Activated naive CD8-positive, alpha-beta T cell treated with anti-CD3 and anti-CD28 coated beads, Interleukin-2, amount 50 U/mL, for 24 hours (primary cell): Measurements from ENCODE around the gene ARID5B.
"Not testable (repeated sequence)": the region's sequence is repeated elsewhere in the genome, so short reads cannot be mapped to it uniquely, and the experiment has no call there.

Experiments used
- ATAC-seq: fragments of 150-1000 bp; cut with Tn5 transposase; one replicate; pipeline ENCODE4 v1.10.0; 2021
- DNase-seq: peaks from one replicate; pipeline ENCODE4 v3.0.0; 2021
- H3K27ac Mint-ChIP-seq: one replicate; pipeline ENCODE4 v1.8.0; 2021; ENCODE audit warnings: mild to moderate bottlenecking, mixed read lengths
- H3K27me3 Mint-ChIP-seq: one replicate; pipeline ENCODE4 v1.8.0; 2021; ENCODE audit warnings: mixed read lengths
- H3K36me3 Mint-ChIP-seq: one replicate; pipeline ENCODE4 v1.8.0; 2021; ENCODE audit warnings: low read depth, mixed read lengths
- H3K4me1 Mint-ChIP-seq: one replicate; pipeline ENCODE4 v1.8.0; 2021; ENCODE audit warnings: mixed read lengths
- H3K4me3 Mint-ChIP-seq: one replicate; pipeline ENCODE4 v1.8.0; 2021; ENCODE audit warnings: mild to moderate bottlenecking, moderate library complexity, mixed read lengths
- H3K9me3 Mint-ChIP-seq: one replicate; pipeline ENCODE4 v1.8.0; 2021; ENCODE audit warnings: mixed read lengths

ARID5B gene

DNA sequence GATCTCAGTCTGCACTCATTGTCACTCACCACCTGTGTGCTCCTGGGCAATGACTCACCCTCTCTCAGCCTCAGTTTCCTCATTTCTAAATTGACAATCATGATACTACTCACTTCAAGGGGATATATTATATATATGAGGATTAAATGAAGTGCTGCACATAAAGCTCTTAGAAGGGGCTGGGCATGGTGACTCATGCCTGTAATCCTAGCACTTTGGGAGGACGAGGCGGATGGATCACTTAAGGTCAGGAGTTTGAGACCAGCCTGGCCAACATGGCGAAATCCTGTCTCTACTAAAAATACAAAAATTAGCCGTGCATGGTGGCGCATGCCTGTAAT lies 127.0 kb downstream of the ARID5B start:
- ATAC-seq, H3K4me3 Mint-ChIP-seq, DNase-seq, H3K9me3 Mint-ChIP-seq, H3K27me3 Mint-ChIP-seq: not testable (repeated sequence)
- Mint-ChIP-seq H3K27ac (peak overlapping the region; percentile 10), H3K36me3 (peaks cover 49% of the 10 kb centered on the region), H3K4me1 (peaks cover 76% of the 10 kb centered on the region)

DNA sequence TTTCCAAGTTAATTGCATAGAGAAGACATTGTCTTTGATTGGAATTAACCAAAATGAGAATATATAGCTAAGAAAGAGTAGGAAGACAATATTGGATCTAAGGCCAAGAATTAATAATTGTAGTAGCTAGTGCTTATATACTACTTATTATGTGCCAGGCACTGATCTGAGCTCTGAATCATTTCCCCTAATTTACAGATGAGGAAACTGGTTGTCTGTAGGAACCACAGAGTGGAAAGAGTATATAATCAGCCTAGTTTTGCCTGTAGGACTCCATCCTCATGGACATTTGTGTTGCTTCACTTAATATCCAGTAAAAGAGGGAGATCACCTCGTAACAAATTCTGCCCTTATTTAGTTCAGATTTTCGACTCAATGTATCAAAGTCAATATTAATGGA lies 127.9 kb downstream of the ARID5B start:
- peaks cover 74% of the 10 kb centered on the region for H3K4me1 Mint-ChIP-seq
- H3K36me3 Mint-ChIP-seq, result peaks cover 44% of the 10 kb centered on the region
- DNase-seq (no peak), ATAC-seq (peak; percentile 77)
- peak overlapping the region; percentile 10 for H3K4me3 Mint-ChIP-seq
- peak overlapping the region; percentile 67 for H3K27ac Mint-ChIP-seq
- H3K9me3 Mint-ChIP-seq, result no peaks in the 10 kb centered on the region
- no peaks in the 10 kb centered on the region for H3K27me3 Mint-ChIP-seq

DNA sequence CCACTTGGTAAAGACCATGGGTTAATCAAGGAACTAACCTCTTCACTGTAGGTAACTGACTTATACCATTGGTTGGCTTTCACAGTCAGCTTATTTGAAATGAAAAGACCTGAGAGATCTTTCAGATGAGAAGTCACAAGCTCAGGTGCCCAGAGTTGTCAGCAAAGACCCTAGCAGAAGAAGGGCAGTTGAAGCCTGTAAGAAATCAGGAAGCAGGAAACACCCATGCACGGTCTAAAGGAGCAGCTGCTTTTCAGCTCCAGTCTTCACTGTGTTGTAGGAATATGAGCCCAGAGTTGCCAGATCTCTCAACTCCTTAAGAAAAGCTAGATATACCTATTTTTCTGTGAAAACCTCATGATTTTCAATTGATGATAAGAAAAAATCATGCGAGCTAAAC lies 130.0 kb downstream of the ARID5B start:
- ATAC-seq, result no peak
- DNase-seq, result no peak
- Mint-ChIP-seq H3K9me3 (no peaks in the 10 kb centered on the region), H3K27ac (no peak overlapping the region), H3K4me3 (no peak overlapping the region), H3K27me3 (no peaks in the 10 kb centered on the region), H3K36me3 (peaks cover 42% of the 10 kb centered on the region), H3K4me1 (peaks cover 58% of the 10 kb centered on the region)

DNA sequence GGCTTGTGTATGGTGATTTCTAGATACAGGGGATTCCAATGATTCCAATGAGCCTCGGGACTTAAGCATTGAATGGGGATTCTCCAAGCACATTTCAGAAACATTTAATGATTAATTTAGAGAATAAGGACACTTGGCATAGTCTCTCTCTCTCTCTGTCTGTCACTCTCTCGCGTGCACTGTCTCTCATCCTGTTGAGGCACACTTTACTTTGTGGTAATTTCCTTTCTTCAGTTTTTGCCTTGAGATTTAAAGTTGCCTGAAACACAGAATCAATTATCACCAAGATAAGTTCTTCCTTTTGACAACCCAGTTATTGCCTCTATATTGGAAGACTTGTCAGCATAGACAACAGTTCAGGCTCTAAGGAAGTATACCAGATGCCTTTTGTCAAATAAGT lies 131.6 kb downstream of the ARID5B start:
- H3K27me3 Mint-ChIP-seq, result no peaks in the 10 kb centered on the region
- peak overlapping the region; percentile 61 for H3K27ac Mint-ChIP-seq
- DNase-seq (no peak), ATAC-seq (no peak)
- no peak overlapping the region for H3K4me3 Mint-ChIP-seq
- H3K9me3 Mint-ChIP-seq, result no peaks in the 10 kb centered on the region
- peaks cover 63% of the 10 kb centered on the region for H3K4me1 Mint-ChIP-seq
- H3K36me3 Mint-ChIP-seq, result peaks cover 38% of the 10 kb centered on the region

DNA sequence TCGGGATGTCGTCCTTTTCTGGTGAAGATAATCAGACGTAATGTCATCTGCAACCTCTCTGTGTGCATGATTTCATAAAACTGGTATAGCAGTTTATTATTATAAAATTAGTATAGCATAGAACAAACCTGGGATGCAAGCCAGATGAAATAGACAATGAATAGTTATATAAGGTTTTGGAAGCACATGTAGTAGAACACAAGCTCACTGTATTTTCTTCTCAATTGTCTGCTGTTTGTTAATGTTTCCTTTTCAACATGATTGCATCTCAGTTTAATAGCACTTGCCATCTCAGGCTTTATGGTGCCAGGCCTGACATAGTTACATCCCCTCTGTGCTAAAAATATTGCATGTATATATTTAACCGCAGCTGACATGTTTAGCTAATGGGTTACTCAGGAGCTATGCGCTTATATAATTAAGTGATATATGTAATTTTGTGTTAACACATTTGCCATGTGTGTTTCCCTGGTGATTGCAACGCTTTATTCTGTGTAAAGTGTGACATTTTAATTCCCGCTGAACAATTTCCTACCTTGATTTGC lies 132.7 kb downstream of the ARID5B start:
- Mint-ChIP-seq H3K27ac (no peak overlapping the region), H3K9me3 (no peaks in the 10 kb centered on the region), H3K4me3 (no peak overlapping the region), H3K27me3 (no peaks in the 10 kb centered on the region), H3K4me1 (peaks cover 61% of the 10 kb centered on the region), H3K36me3 (peaks cover 31% of the 10 kb centered on the region)
- DNase-seq (no peak), ATAC-seq (no peak)

DNA sequence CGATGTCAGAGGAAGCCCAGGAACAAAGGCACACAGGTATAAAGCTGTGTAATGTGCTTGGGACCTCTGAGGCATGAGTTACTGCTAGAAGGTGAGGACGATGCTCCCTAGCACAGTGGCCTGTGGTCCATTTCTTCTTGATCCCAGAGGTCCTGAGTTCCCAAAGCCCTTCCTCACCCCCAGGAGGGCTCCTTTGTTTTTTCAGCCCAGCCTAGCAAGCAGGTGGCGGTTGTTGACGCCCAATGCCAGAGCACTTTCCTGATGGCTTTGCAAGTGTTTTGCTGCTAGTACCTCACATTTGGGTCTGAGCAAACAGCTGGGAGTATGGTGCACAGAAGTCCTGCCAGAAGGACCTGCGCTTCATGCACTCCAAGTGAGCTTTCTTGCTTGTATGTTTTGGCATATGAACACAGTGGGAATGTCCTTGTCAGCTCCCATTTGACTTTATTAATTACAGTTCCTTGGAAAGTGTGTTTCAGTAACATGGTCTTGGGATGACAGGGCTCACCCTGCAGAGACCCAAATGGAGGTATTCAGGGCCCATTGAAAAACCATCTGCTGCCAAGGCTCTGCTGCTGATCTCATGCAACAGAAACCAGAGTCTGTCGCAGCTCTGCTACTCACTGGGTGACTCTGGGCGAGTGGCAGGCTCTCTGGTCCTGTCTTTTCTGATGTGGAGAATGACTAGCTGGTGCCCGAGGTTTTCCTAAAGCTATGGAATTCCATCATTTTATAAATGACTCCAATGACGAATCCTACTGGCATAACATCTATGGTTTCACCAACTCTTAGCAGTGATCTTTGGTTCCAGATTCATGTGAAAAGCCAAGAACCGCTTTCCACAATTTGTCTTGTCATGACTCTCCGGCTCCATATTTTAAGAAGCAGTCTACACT lies 134.9 kb downstream of the ARID5B start:
- no peak for DNase-seq
- Mint-ChIP-seq H3K9me3 (no peaks in the 10 kb centered on the region), H3K4me1 (peaks cover 65% of the 10 kb centered on the region), H3K36me3 (peaks cover 19% of the 10 kb centered on the region), H3K27ac (peak overlapping the region; percentile 46), H3K27me3 (no peaks in the 10 kb centered on the region), H3K4me3 (no peak overlapping the region)
- ATAC-seq, result no peak

DNA sequence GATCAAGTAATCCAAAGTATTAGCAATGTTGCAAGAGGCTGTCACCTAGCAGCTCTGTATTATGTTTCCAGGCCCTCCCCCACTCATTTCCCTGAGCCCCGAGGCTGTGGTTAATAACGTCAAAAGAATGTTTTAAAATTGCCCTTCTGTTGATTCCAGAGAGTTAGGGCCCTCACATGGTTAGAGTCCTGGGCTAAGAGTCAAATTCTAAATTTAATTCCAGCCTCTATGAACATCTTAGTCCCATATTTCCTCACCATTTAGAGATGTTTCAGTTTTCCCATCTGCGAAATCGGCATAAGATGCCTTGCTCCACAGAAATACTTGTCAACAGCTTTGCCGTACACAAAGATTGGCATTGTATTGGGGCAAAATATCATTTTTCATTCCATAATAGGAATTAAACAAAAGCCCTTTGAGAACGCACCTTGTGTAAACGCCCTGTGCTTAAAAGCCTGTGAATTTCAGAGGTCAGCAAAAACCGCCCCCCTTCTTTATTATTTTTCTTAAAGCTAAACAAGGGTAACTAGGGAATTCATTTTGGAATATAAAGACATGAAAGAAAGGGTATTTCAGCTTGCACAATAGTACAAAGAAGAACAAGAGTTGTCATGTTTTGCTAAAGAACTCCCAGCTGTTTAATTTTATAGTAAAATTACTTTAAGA lies 135.8 kb downstream of the ARID5B start:
- H3K27ac Mint-ChIP-seq, result peak overlapping the region; percentile 61
- H3K9me3 Mint-ChIP-seq, result no peaks in the 10 kb centered on the region
- H3K27me3 Mint-ChIP-seq, result no peaks in the 10 kb centered on the region
- H3K4me3 Mint-ChIP-seq, result no peak overlapping the region
- DNase-seq, result no peak
- ATAC-seq, result no peak
- peaks cover 22% of the 10 kb centered on the region for H3K36me3 Mint-ChIP-seq
- peaks cover 66% of the 10 kb centered on the region for H3K4me1 Mint-ChIP-seq

DNA sequence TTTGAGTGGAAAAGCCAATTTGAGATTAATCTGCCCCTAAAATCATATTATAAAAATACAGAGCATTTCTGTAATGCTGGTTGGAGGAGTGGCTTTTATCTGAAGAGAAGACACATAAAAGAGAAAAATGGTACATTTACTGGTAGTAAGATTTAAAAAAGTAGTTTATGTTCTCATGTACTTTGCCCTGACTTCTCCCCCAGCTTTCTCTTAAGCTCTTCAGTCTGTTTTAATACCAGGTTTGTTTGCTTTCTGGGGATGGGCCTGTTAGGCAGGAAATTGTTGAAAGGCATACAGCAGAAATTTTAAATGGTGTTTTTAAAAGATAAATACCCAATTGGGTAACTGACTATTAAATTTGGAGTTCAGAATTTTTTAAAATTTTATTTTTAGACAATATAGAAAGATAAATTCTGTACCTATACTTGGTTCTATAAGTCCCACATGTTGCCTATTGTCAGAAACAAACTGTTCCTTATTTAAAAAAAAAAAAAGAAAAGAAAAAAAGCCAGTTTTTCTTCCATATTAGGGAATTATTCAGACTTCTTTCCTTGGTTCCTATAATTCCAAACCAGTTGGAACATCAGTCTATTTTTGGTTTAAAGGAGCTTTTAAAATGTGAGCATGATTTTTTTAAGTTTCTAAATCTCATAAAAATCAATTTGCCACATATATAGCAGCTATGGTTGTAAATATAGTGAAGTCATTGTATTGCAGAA lies 136.6 kb downstream of the ARID5B start:
- Mint-ChIP-seq H3K27ac (peak overlapping the region; percentile 77), H3K27me3 (no peaks in the 10 kb centered on the region), H3K4me1 (peaks cover 68% of the 10 kb centered on the region), H3K36me3 (peaks cover 21% of the 10 kb centered on the region), H3K4me3 (peak overlapping the region; percentile 48), H3K9me3 (no peaks in the 10 kb centered on the region)
- ATAC-seq (no peak), DNase-seq (no peak)

DNA sequence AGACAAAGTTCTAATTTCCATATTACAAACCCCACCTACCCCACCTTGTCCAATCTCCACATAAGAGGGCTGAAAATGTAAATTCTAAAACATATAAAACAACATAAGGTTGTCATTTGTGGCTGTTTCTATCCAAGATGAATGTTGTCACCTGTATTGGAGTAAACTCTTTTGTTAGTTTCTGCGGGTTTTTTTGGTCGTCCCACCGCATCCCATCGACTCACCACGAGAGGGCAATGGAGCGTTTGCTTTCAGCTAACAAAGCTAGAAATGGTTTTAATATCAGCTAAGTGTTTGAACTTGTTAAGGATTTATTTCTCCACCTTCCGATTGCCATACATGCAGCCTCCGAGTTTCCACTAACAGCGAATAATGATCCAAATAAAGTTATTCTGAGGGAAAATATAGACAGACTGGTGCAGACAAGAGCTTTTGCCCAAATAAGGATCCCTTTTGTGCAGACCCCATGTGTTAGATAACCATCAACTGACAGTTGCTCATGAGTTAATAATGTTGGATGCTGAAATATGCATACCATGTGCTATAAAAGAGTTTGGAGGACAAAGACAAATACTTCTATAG lies 137.2 kb downstream of the ARID5B start:
- Mint-ChIP-seq H3K36me3 (peaks cover 17% of the 10 kb centered on the region), H3K27ac (peak overlapping the region; percentile 77), H3K4me1 (peaks cover 68% of the 10 kb centered on the region), H3K27me3 (no peaks in the 10 kb centered on the region), H3K4me3 (peak overlapping the region; percentile 48), H3K9me3 (no peaks in the 10 kb centered on the region)
- ATAC-seq (peak; percentile 58), DNase-seq (peak; percentile 69)

DNA sequence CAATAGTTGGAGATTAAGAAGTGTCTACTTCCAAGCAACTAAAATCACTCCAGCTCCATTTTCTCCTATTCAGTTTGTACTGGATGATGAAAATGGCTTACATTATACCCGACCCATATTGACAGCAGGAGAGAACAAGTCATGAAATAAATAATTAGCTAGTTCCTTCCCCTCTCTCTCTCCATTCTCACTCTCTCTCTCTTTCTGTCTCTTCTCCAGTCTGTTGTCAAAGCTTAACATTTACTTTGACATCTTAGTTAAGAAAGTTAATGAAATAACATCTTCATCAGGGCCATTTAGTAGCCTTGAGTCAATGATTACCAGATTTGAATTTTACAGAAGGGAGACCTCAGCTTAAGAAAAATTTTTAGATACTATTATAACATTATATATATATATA lies 138.5 kb downstream of the ARID5B start:
- H3K36me3 Mint-ChIP-seq, result peaks cover 20% of the 10 kb centered on the region
- H3K4me1 Mint-ChIP-seq, result peaks cover 78% of the 10 kb centered on the region
- no peak overlapping the region for H3K4me3 Mint-ChIP-seq
- no peaks in the 10 kb centered on the region for H3K27me3 Mint-ChIP-seq
- ATAC-seq (no peak), DNase-seq (no peak)
- H3K27ac Mint-ChIP-seq, result peak overlapping the region; percentile 57
- H3K9me3 Mint-ChIP-seq, result no peaks in the 10 kb centered on the region

DNA sequence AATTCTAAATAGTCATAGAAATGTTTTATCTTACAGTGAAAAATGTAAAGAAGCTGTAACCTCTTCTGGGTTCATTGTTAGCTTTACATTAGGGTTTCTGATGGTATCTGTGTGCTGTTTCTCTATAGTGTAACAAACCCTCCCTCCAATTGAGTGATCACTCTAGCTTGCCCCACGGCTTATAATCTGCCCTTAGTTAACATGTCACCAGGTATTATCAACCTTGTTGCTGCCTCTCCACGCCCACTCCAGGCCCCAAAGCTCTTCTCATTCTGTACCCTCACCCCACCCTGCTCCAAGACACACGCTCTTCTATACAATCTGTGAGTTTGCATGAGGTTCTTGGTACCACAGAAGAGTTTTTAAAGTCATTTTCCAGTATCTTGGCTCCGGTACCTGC lies 139.4 kb downstream of the ARID5B start:
- no peak for DNase-seq
- peaks cover 23% of the 10 kb centered on the region for H3K36me3 Mint-ChIP-seq

DNA sequence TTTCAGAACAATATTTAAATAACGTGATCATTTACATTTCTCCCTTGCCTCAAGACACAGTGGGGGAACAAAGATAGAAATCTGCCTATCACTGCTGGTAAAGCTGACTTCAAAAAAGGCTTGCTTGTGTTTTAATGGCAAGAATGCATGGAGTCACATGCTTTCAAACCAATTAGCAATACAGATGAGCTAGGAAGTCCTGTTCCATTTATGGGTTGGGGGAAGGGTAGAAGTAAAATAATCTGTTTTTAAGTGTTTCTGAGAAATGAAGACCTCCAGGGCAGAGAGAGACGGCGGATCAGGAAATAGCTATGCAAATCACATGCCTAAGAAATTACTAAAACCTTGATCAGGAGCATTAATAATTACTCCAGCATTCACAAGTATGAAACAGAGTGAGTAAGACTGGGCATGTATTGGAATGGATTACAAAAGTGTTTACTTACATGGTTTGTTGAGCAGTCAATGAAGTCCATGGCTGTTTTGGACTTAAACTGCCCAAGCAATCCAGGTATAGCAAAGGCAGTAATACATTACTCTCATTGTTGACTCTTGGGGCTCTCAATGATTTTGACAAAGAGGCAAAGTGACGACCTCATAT lies 142.0 kb downstream of the ARID5B start:
- ATAC-seq (no peak), DNase-seq (no peak)
- Mint-ChIP-seq H3K27ac (peak overlapping the region; percentile 90), H3K36me3 (peaks cover 24% of the 10 kb centered on the region), H3K27me3 (no peaks in the 10 kb centered on the region), H3K9me3 (no peaks in the 10 kb centered on the region), H3K4me3 (peak overlapping the region; percentile 9), H3K4me1 (peaks cover 96% of the 10 kb centered on the region)

More for the DNA sequence above, 139.4 kb downstream of the ARID5B start:
- H3K27ac Mint-ChIP-seq, result peak overlapping the region; percentile 82
- peaks cover 88% of the 10 kb centered on the region for H3K4me1 Mint-ChIP-seq
- no peak for ATAC-seq
- H3K4me3 Mint-ChIP-seq, result no peak overlapping the region
- H3K27me3 Mint-ChIP-seq, result no peaks in the 10 kb centered on the region
- H3K9me3 Mint-ChIP-seq, result no peaks in the 10 kb centered on the region

DNA sequence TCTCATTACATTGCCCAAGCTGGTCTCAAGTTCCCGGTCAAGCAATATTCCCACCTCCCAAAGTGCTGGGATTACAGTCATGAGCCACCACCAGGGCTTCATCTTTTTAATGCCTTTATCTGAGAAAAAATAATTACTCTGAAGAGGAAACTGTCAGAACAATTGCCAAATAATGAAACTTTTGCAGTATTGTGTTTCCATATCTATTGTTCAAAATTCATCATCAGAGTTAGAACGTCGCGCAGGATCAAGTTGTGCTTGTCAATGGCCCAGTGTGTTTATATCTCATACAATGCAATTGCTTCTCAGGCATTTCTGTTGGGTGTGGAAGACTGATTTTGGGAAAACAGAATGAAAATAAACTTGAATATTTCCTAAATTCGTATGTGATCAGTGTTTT lies 143.1 kb downstream of the ARID5B start:
- H3K27me3 Mint-ChIP-seq, result no peaks in the 10 kb centered on the region
- no peak for ATAC-seq
- H3K9me3 Mint-ChIP-seq, result no peaks in the 10 kb centered on the region
- H3K27ac Mint-ChIP-seq, result peak overlapping the region; percentile 90
- no peak for DNase-seq
- peaks cover 27% of the 10 kb centered on the region for H3K36me3 Mint-ChIP-seq
- peaks cover 96% of the 10 kb centered on the region for H3K4me1 Mint-ChIP-seq
- peak overlapping the region; percentile 37 for H3K4me3 Mint-ChIP-seq
